ENCODE data around the gene ZNF106. TPM values are rescaled to one million over a fixed set of nuclear protein-coding genes. Genes with fewer than 3 reads are reported as not detected.

The ZNF106 gene
- total RNA-seq, 4 donors from 2014 or later, result 42.9 to 54.8 (median 50.3) TPM

GRCh38 chr15:42384597-42384996 is 106.3 kb downstream of the ZNF106 start:
- no peak for TF ChIP-seq POLR2A (IDR thresholded peaks at IDR 0.05)
- TF ChIP-seq CTCF (IDR thresholded peaks at IDR 0.05), result no peak
- intact Hi-C loops (cut with DNase I), result no loop called here
- H3K27me3 ChIP-seq, result no peaks in the 10 kb centered on the region

GRCh38 chr15:42378011-42378410 is 112.9 kb downstream of the ZNF106 start:
- 86% methylated on average over 8 of the region's 8 CpGs for WGBS, 2 donors
- H3K27ac ChIP-seq, result no peak overlapping the region
- no peak for TF ChIP-seq CTCF (IDR thresholded peaks at IDR 0.05)
- no peak for TF ChIP-seq POLR2A (IDR thresholded peaks at IDR 0.05)
- no peaks in the 10 kb centered on the region for H3K9me3 ChIP-seq
- DNase-seq, result no peak
- no peaks in the 10 kb centered on the region for H3K27me3 ChIP-seq
- no peaks in the 10 kb centered on the region for H3K36me3 ChIP-seq
- intact Hi-C loops (cut with DNase I), result no loop called here
- H3K4me3 ChIP-seq (replicated peaks in 1 of 3), result no peak overlapping the region
- no peaks in the 10 kb centered on the region for H3K4me1 ChIP-seq

More at GRCh38 chr15:42384597-42384996, 106.3 kb downstream of the ZNF106 start:
- DNase-seq, result no peak
- no peak overlapping the region for H3K27ac ChIP-seq
- H3K4me3 ChIP-seq (replicated peaks in 1 of 3), result no peak overlapping the region
- H3K4me1 ChIP-seq, result peaks cover 0 to 18% of the 10 kb centered on the region in 2 donors
- WGBS, 2 donors, result 39 to 41% methylated on average over 4 of the region's 4 CpGs
- H3K36me3 ChIP-seq, result no peaks in the 10 kb centered on the region
- H3K9me3 ChIP-seq, result no peaks in the 10 kb centered on the region

- intact Hi-C loops (cut with DNase I), result no loop called here
Observed at GRCh38 chr15:42375941-42376340, 115.0 kb downstream of the ZNF106 start.

GRCh38 chr15:42375252-42375651 is 115.7 kb downstream of the ZNF106 start:
- H3K4me1 ChIP-seq, result no peaks in the 10 kb centered on the region
- 45 to 46% methylated on average over 5 of the region's 5 CpGs for WGBS, 2 donors
- no peaks in the 10 kb centered on the region for H3K9me3 ChIP-seq
- DNase-seq, result peak; percentile 48 to 69
- H3K36me3 ChIP-seq, result no peaks in the 10 kb centered on the region
- TF ChIP-seq POLR2A (IDR thresholded peaks at IDR 0.05) (no peak), CTCF (IDR thresholded peaks at IDR 0.05) (no peak)
- H3K27me3 ChIP-seq, result no peaks in the 10 kb centered on the region
- H3K27ac ChIP-seq, result no peak overlapping the region
- no peak overlapping the region for H3K4me3 ChIP-seq (replicated peaks in 1 of 3)
- intact Hi-C loops (cut with DNase I), result no loop called here

More at GRCh38 chr15:42375941-42376340, 115.0 kb downstream of the ZNF106 start:
- DNase-seq, result no peak
- WGBS, 2 donors, result 77% methylated on average over 4 of the region's 4 CpGs
- no peak for TF ChIP-seq CTCF (IDR thresholded peaks at IDR 0.05)
- no peak for TF ChIP-seq POLR2A (IDR thresholded peaks at IDR 0.05)
- no peaks in the 10 kb centered on the region for H3K9me3 ChIP-seq
- no peaks in the 10 kb centered on the region for H3K4me1 ChIP-seq
- H3K27ac ChIP-seq, result no peak overlapping the region
- no peaks in the 10 kb centered on the region for H3K36me3 ChIP-seq
- H3K4me3 ChIP-seq (replicated peaks in 1 of 3), result no peak overlapping the region
- no peaks in the 10 kb centered on the region for H3K27me3 ChIP-seq

GRCh38 chr15:42374810-42375209 is 116.1 kb downstream of the ZNF106 start:
- no peak for TF ChIP-seq POLR2A (IDR thresholded peaks at IDR 0.05)
- TF ChIP-seq CTCF (IDR thresholded peaks at IDR 0.05), result no peak
- Histone ChIP-seq H3K9me3 (no peaks in the 10 kb centered on the region), H3K27me3 (no peaks in the 10 kb centered on the region), H3K36me3 (no peaks in the 10 kb centered on the region), H3K4me1 (no peaks in the 10 kb centered on the region), H3K27ac (no peak overlapping the region), H3K4me3 (replicated peaks in 1 of 3) (no peak overlapping the region)
- DNase-seq, result no peak
- 64 to 91% methylated on average over 1 of the region's 1 CpG for WGBS, 2 donors
- intact Hi-C loops (cut with DNase I), result no loop called here
